ENCODE measurements around the gene ARFIP1.
"Not testable (repeated sequence)": the region's sequence is repeated elsewhere in the genome, so short reads cannot be mapped to it uniquely, and the experiment has no call there.

Gene ARFIP1

GRCh38 chr4:152847376-152847775, 67.6 kb downstream of the ARFIP1 start:
- no peak for DNase-seq

- DNase-seq, result no peak
These were observed 68.8 kb downstream of the ARFIP1 start for GRCh38 chr4:152848508-152848907.

GRCh38 chr4:152849350-152849749, 69.6 kb downstream of the ARFIP1 start:
- no peak for DNase-seq

GRCh38 chr4:152850377-152850776, 70.6 kb downstream of the ARFIP1 start:
- no peak for DNase-seq

GRCh38 chr4:152851226-152851625, 71.5 kb downstream of the ARFIP1 start:
- no peak for DNase-seq

- no peak for DNase-seq
These were observed 73.5 kb downstream of the ARFIP1 start for GRCh38 chr4:152853293-152853692.

- DNase-seq, result not testable (repeated sequence)
These were observed 74.3 kb downstream of the ARFIP1 start for GRCh38 chr4:152854016-152854415.

GRCh38 chr4:152856960-152857359, 77.2 kb downstream of the ARFIP1 start:
- DNase-seq, result no peak

GRCh38 chr4:152858934-152859333, 79.2 kb downstream of the ARFIP1 start:
- DNase-seq, result no peak

GRCh38 chr4:152860046-152860445, 80.3 kb downstream of the ARFIP1 start:
- DNase-seq, result no peak

- no peak for DNase-seq
These were observed 82.9 kb downstream of the ARFIP1 start for GRCh38 chr4:152862608-152863007.

GRCh38 chr4:152864361-152864760, 84.6 kb downstream of the ARFIP1 start:
- DNase-seq, result no peak

GRCh38 chr4:152866432-152866993, 86.8 kb downstream of the ARFIP1 start:
- not testable (repeated sequence) for DNase-seq

- DNase-seq, result no peak
These were observed 90.9 kb downstream of the ARFIP1 start for GRCh38 chr4:152870606-152871005.

GRCh38 chr4:152875261-152875660, 95.5 kb downstream of the ARFIP1 start:
- DNase-seq, result no peak

GRCh38 chr4:152877868-152878267, 98.1 kb downstream of the ARFIP1 start:
- no peak for DNase-seq

GRCh38 chr4:152880263-152880662, 100.5 kb downstream of the ARFIP1 start:
- no peak for DNase-seq

GRCh38 chr4:152881974-152882373, 102.2 kb downstream of the ARFIP1 start:
- no peak for DNase-seq

- DNase-seq, result no peak
These were observed 105.4 kb downstream of the ARFIP1 start for GRCh38 chr4:152885185-152885584.

- DNase-seq, result no peak
These were observed 106.4 kb downstream of the ARFIP1 start for GRCh38 chr4:152886201-152886600.

- no peak for DNase-seq
These were observed 108.2 kb downstream of the ARFIP1 start for GRCh38 chr4:152887981-152888380.

GRCh38 chr4:152892974-152893373, 113.2 kb downstream of the ARFIP1 start:
- DNase-seq, result no peak

GRCh38 chr4:152894673-152895072, 114.9 kb downstream of the ARFIP1 start:
- no peak for DNase-seq

- DNase-seq, result no peak
These were observed 117.1 kb downstream of the ARFIP1 start for GRCh38 chr4:152896811-152897210.

- not testable (repeated sequence) for DNase-seq
These were observed 118.4 kb downstream of the ARFIP1 start for GRCh38 chr4:152898133-152898532.

GRCh38 chr4:152898606-152899005, 118.9 kb downstream of the ARFIP1 start:
- DNase-seq, result no peak
